ENCODE results near the gene SLC4A2. TPM values are rescaled to one million over a fixed set of nuclear protein-coding genes. Genes with fewer than 3 reads are reported as not detected.

Gene SLC4A2
- total RNA-seq, 2 experiments from 2014 or later, result 64.2 to 86.0 TPM

DNA sequence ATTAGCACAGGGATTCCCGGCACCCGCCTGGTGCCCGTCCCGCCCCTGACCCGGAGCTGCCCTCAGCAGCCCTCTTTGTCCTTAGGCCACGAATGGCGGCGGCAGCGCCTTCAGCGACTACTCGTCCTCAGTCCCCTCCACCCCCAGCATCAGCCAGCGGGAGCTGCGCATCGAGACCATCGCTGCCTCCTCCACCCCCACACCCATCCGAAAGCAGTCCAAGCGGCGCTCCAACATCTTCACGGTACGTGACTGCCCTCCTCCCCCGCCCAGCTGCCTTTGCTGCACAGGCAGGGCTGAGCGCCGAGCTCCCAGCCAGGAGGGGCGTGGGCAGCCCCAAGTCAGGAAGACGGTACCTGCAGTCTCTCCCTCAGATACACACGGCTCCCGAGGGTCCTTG, 60.5 kb downstream of the SLC4A2 start:
- no peak overlapping the region for H3K27ac ChIP-seq (ENCODE audit: low read depth, low read length, poor library complexity, severe bottlenecking)
- H2AFZ ChIP-seq (ENCODE audit: low read length), result no peak overlapping the region
- H3K4me3 ChIP-seq (ENCODE audit: low read depth, low read length, poor library complexity, severe bottlenecking), result no peak overlapping the region
- TF ChIP-seq EZH2phosphoT487 (IDR thresholded peaks at IDR 0.05; ENCODE audit: borderline replicate concordance, low read depth, low read length), result no peak
- TF ChIP-seq, protein P1, sequence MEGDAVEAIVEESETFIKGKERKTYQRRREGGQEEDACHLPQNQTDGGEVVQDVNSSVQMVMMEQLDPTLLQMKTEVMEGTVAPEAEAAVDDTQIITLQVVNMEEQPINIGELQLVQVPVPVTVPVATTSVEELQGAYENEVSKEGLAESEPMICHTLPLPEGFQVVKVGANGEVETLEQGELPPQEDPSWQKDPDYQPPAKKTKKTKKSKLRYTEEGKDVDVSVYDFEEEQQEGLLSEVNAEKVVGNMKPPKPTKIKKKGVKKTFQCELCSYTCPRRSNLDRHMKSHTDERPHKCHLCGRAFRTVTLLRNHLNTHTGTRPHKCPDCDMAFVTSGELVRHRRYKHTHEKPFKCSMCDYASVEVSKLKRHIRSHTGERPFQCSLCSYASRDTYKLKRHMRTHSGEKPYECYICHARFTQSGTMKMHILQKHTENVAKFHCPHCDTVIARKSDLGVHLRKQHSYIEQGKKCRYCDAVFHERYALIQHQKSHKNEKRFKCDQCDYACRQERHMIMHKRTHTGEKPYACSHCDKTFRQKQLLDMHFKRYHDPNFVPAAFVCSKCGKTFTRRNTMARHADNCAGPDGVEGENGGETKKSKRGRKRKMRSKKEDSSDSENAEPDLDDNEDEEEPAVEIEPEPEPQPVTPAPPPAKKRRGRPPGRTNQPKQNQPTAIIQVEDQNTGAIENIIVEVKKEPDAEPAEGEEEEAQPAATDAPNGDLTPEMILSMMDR (conservative IDR thresholded peaks at IDR 0.05; ENCODE audit: low read length), result no peak
- no peaks in the 10 kb centered on the region for H3K9me2 ChIP-seq (ENCODE audit: insufficient read depth, low read length)
- H3K9me3 ChIP-seq (ENCODE audit: low read length), result no peaks in the 10 kb centered on the region
- POLR2A ChIA-PET, result no interaction called here
- BruUV-seq (replicated peaks), result no TSS peak
- no peaks in the 10 kb centered on the region for H4K20me1 ChIP-seq (ENCODE audit: insufficient read depth, low read length)
- no peaks in the 10 kb centered on the region for H3K4me1 ChIP-seq (ENCODE audit: insufficient read depth, low read length, poor library complexity, severe bottlenecking)
- no peaks in the 10 kb centered on the region for H3K36me3 ChIP-seq (ENCODE audit: insufficient read depth, low read length)
- intact Hi-C loops (cut with micrococcal nuclease; ENCODE audit: unreplicated experiment), result loop anchor here (5.0 to 10.0 kb wide), 2 partner anchors 182 to 225 kb away; no protein-coding TSS in a partner anchor
- no peak for DNase-seq (ENCODE audit: low spot score)
- no peaks in the 10 kb centered on the region for H3K79me2 ChIP-seq (ENCODE audit: insufficient read depth, low read depth, low read length)
- no peak overlapping the region for H3K4me2 ChIP-seq (ENCODE audit: low read length)
- CTCF ChIA-PET (ENCODE audit: unreplicated experiment), result no interaction called here

DNA sequence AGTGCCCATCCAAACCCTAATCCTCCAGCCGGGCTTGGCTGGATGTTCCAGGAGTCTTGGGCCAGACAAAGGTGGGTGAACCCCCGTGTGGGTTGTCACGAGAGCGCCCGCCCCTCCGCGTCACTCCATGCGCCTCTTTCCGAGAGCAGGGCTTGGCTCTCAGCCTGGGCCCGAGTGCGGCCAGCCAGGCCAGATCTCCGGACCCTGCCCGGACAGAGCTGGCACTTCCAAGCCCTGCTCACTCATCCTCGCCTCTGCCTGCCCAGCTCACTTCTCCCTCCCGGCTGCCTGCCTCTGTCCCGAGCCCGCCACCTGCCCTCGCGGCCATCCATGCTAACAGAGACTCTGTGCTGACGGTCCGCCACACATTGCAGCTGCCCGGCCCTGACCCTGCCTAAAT, 61.5 kb downstream of the SLC4A2 start:
- DNase-seq (ENCODE audit: low spot score), result no peak
- H3K36me3 ChIP-seq (ENCODE audit: insufficient read depth, low read length), result no peaks in the 10 kb centered on the region
- intact Hi-C loops (cut with micrococcal nuclease; ENCODE audit: unreplicated experiment), result loop anchor here (5.0 kb wide), 1 partner anchor 181 kb away; no protein-coding TSS in a partner anchor
- H3K9me3 ChIP-seq (ENCODE audit: low read length), result no peaks in the 10 kb centered on the region
- H4K20me1 ChIP-seq (ENCODE audit: insufficient read depth, low read length), result no peaks in the 10 kb centered on the region
- no peak overlapping the region for H3K4me2 ChIP-seq (ENCODE audit: low read length)
- BruUV-seq (replicated peaks), result no TSS peak
- POLR2A ChIA-PET, result no interaction called here
- no peaks in the 10 kb centered on the region for H3K9me2 ChIP-seq (ENCODE audit: insufficient read depth, low read length)
- no peaks in the 10 kb centered on the region for H3K4me1 ChIP-seq (ENCODE audit: insufficient read depth, low read length, poor library complexity, severe bottlenecking)
- H3K79me2 ChIP-seq (ENCODE audit: insufficient read depth, low read depth, low read length), result no peaks in the 10 kb centered on the region
- H2AFZ ChIP-seq (ENCODE audit: low read length), result no peak overlapping the region
- CTCF ChIA-PET (ENCODE audit: unreplicated experiment), result interaction anchor here (0.6 kb wide), 1 partner anchor 15 kb away, joined by 3 read pairs; no protein-coding TSS in a partner anchor
- no peak for TF ChIP-seq EZH2phosphoT487 (IDR thresholded peaks at IDR 0.05; ENCODE audit: borderline replicate concordance, low read depth, low read length)
- TF ChIP-seq, protein P1 (conservative IDR thresholded peaks at IDR 0.05; ENCODE audit: low read length), result no peak
- H3K4me3 ChIP-seq (ENCODE audit: low read depth, low read length, poor library complexity, severe bottlenecking), result no peak overlapping the region
- H3K27ac ChIP-seq (ENCODE audit: low read depth, low read length, poor library complexity, severe bottlenecking), result no peak overlapping the region

DNA sequence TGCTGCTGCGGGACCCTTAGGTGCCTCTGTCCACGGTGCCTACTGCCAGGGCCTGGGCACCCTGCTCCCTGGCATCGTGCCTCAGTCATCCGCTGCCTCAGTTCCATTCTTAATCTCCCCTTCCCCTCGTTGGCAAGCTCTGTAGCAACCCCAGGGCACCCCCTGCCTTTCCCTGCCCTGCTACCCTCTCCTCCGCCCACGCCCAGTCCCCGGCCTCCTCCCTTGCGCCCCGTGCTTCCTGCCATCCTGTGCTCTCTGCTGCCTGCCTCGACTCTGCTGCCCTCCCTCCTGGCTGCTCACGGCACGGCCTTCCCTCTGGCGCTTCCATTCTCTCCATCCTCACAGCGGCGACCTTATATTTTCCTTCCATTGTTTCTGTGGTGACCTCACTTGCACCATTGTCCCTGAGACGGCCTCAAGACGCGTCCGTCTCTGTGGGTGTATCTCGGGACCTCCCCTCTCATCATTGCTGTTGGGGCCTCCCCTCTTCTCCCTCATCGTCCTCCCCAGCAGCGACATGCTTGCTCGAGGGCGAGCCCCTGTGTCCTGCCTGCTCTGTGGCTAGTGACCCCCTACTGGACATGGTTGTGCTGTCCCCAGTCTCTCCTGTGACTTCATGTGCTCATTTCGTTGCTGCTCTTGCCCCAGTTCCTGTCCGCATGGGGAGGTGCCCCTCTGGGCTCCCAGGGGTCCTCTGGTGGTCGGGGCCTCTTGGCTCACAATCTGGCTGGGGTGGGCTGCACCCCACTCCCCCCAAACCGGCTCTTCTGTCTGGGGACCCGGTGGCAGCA, 62.2 kb downstream of the SLC4A2 start:
- no TSS peak for BruUV-seq (replicated peaks)
- no peaks in the 10 kb centered on the region for H4K20me1 ChIP-seq (ENCODE audit: insufficient read depth, low read length)
- intact Hi-C loops (cut with micrococcal nuclease; ENCODE audit: unreplicated experiment), result loop anchor here (5.0 kb wide), 1 partner anchor 181 kb away; no protein-coding TSS in a partner anchor
- no peak overlapping the region for H3K27ac ChIP-seq (ENCODE audit: low read depth, low read length, poor library complexity, severe bottlenecking)
- H3K9me2 ChIP-seq (ENCODE audit: insufficient read depth, low read length), result no peaks in the 10 kb centered on the region
- DNase-seq (ENCODE audit: low spot score), result no peak
- ChIA-PET POLR2A (no interaction called here), CTCF (ENCODE audit: unreplicated experiment) (no interaction called here)
- TF ChIP-seq, protein P1 (conservative IDR thresholded peaks at IDR 0.05; ENCODE audit: low read length), result no peak
- TF ChIP-seq EZH2phosphoT487 (IDR thresholded peaks at IDR 0.05; ENCODE audit: borderline replicate concordance, low read depth, low read length), result no peak
- no peaks in the 10 kb centered on the region for H3K9me3 ChIP-seq (ENCODE audit: low read length)
- H3K4me2 ChIP-seq (ENCODE audit: low read length), result no peak overlapping the region
- no peaks in the 10 kb centered on the region for H3K79me2 ChIP-seq (ENCODE audit: insufficient read depth, low read depth, low read length)
- no peak overlapping the region for H2AFZ ChIP-seq (ENCODE audit: low read length)
- H3K36me3 ChIP-seq (ENCODE audit: insufficient read depth, low read length), result no peaks in the 10 kb centered on the region
- no peaks in the 10 kb centered on the region for H3K4me1 ChIP-seq (ENCODE audit: insufficient read depth, low read length, poor library complexity, severe bottlenecking)
- H3K4me3 ChIP-seq (ENCODE audit: low read depth, low read length, poor library complexity, severe bottlenecking), result no peak overlapping the region

Data from OCI-LY7 (cell line).